Mononuclear cell (primary cell): ENCODE results near the gene FAM131B. TPM values are rescaled to one million over a fixed set of nuclear protein-coding genes. Genes with fewer than 3 reads are reported as not detected.

ENCODE experiments used
- H3K27me3 ChIP-seq: 2 replicates; pipeline ENCODE4 v1.6.0; 2011; ENCODE audit warnings: low read length, control low read depth; ENCODE audit not compliant: insufficient read depth
- H3K4me1 ChIP-seq: 2 replicates; pipeline ENCODE4 v1.5.1; 2011; ENCODE audit warnings: mild to moderate bottlenecking, low read length, control low read depth; ENCODE audit not compliant: insufficient read depth
- H3K4me3 ChIP-seq: 2 replicates; pipeline ENCODE4 v1.5.1; 2011; ENCODE audit warnings: mild to moderate bottlenecking, low read length, moderate library complexity
- H3K9me3 ChIP-seq: 2 replicates; pipeline ENCODE4 v1.5.1; 2011; ENCODE audit warnings: low read depth, mild to moderate bottlenecking, control low read depth, low read length
- total RNA-seq: library from RNA; depleted of rRNA; stranded (reverse); fragments of >200 nt; gene quantifications from one replicate; pipeline ENCODE4 v1.2.3, GENCODE V29; 2012

FAM131B gene
- total RNA-seq, 1 donor: 0.84 TPM

DNA sequence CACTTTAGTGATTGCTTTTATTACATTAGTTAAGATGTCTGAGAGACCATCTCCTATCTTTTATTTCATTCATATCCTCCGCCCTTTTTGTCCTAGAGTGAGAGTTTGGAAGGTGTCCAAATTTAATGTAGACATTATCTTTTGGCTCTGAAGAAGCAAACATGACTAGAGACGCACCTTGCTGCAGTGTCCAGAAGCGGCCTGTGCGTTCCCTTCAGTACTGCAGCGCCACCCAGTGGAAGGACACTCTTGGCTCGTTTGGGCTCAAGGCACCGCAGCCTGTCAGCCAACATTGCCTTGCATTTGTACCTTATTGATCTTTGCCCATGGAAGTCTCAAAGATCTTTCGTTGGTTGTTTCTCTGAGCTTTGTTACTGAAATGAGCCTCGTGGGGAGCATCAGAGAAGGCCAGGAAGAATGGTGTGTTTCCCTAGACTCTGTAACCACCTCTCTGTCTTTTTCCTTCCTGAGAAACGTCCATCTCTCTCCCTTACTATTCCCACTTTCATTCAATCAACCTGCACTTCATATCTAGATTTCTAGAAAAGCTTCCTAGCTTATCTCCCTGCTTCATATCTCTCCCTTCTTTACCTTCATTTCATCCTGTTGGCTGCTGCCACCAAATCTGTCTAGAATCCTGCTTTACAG is 57.0 kb downstream of the FAM131B start:
- no peak overlapping the region for H3K4me3 ChIP-seq

DNA sequence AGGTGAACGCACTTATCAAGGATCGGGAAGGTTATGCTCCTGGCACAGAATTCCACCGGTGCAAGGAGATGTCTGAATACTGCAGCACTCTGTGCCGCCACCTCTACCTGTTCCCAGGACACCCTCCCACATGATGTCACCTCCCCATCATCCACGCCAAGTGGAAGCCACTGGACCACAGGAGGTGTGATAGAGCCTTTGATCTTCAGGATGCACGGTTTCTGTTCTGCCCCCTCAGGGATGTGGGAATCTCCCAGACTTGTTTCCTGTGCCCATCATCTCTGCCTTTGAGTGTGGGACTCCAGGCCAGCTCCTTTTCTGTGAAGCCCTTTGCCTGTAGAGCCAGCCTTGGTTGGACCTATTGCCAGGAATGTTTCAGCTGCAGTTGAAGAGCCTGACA is 57.6 kb downstream of the FAM131B start:
- H3K9me3 ChIP-seq: no peaks in the 10 kb centered on the region
- H3K4me3 ChIP-seq: no peak overlapping the region
- peaks cover 26% of the 10 kb centered on the region for H3K4me1 ChIP-seq
- H3K27me3 ChIP-seq: no peaks in the 10 kb centered on the region

More for the DNA sequence above, 57.0 kb downstream of the FAM131B start:
- Histone ChIP-seq H3K9me3 (no peaks in the 10 kb centered on the region), H3K27me3 (no peaks in the 10 kb centered on the region), H3K4me1 (peaks cover 26% of the 10 kb centered on the region)

DNA sequence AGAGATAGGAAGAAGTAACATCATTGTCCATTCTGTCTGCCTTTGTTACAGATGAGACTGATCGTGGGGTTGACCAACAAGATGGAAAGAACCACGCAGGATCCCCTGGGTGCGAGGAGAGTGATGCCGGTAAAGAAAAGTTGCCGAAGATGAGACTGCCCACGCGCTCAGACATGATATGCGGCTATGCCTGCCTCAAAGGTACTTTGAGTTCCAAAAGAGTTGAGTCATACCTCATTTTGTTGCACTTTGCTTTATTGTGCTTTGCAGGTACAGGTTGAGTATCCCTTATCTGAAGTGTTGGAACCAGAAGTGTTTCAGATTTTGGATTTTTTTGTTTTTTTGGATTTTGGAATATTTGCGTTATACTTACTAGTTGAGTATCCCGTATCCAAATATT is 58.8 kb downstream of the FAM131B start:
- Histone ChIP-seq H3K27me3 (no peaks in the 10 kb centered on the region), H3K9me3 (no peaks in the 10 kb centered on the region), H3K4me1 (peaks cover 28% of the 10 kb centered on the region), H3K4me3 (no peak overlapping the region)

Other genes with a start within 250 kb of the FAM131B start
- not detected for gene PIP, start 230.6 kb downstream of the FAM131B start, total RNA-seq
- not detected for gene TAS2R39, start 179.3 kb downstream of the FAM131B start, total RNA-seq
- gene TAS2R40, start 140.7 kb downstream of the FAM131B start, total RNA-seq: not detected
- 245 TPM for gene GSTK1, start 99.3 kb downstream of the FAM131B start, total RNA-seq
- 0.10 TPM for gene TMEM139, start 77.8 kb downstream of the FAM131B start, total RNA-seq
- 13.7 TPM for gene CASP2, start 74.4 kb downstream of the FAM131B start, total RNA-seq
- gene CLCN1, start 46.6 kb downstream of the FAM131B start, total RNA-seq: 0.21 TPM
- 64.0 TPM for gene ZYX, start 18.6 kb upstream of the FAM131B start, total RNA-seq
- 2.3 TPM for gene EPHA1, start 46.1 kb upstream of the FAM131B start, total RNA-seq
- 1.7 TPM for gene TAS2R60, start 80.7 kb upstream of the FAM131B start, total RNA-seq
- 2.0 TPM for gene TAS2R41, start 115.2 kb upstream of the FAM131B start, total RNA-seq
- gene CTAGE15, start 209.1 kb upstream of the FAM131B start, total RNA-seq: 1.2 TPM